DND-41 (cell line): ENCODE results near the gene WRAP73.

Source experiments
- ATAC-seq: fragments of 200-7000 bp; cut with Tn5 transposase; 3 replicates; pipeline ENCODE4 v1.9.1; 2021; ENCODE audit warnings: low read depth; ENCODE audit not compliant: insufficient read depth
- DNase-seq: peaks from one replicate; pipeline ENCODE4 v3.0.0-alpha.2; 2020
- H2AFZ ChIP-seq: 2 replicates; pipeline ENCODE4 v1.6.0; 2012; ENCODE audit warnings: low read depth, low read length
- H3K27ac ChIP-seq: 2 replicates; pipeline ENCODE4 v1.5.1; 2012; ENCODE audit warnings: low read length, inconsistent platforms
- H3K27me3 ChIP-seq: fragments of 200-600 bp; sonication (generic); 2 replicates; pipeline ENCODE4 v1.6.0; 2012; ENCODE audit warnings: low read length, mild to moderate bottlenecking, inconsistent platforms; ENCODE audit not compliant: insufficient read depth, poor library complexity
- H3K36me3 ChIP-seq: 2 replicates; pipeline ENCODE4 v1.5.1; 2012; ENCODE audit warnings: low read length, inconsistent platforms; ENCODE audit not compliant: insufficient read depth
- H3K4me1 ChIP-seq: 2 replicates; pipeline ENCODE4 v1.5.1; 2012; ENCODE audit warnings: mild to moderate bottlenecking, low read length; ENCODE audit not compliant: insufficient read depth
- H3K4me2 ChIP-seq: 2 replicates; pipeline ENCODE4 v1.6.0; 2012; ENCODE audit warnings: mild to moderate bottlenecking, moderate library complexity, low read length, inconsistent platforms; ENCODE audit not compliant: insufficient read depth
- H3K4me3 ChIP-seq, 2 experiments: fragments of 200-600 bp in 1 of 2; shearing (Covaris generic) in 1 of 2; 2 replicates each; pipeline ENCODE4 v1.5.1; 2012 to 2016; ENCODE audit warnings: inconsistent platforms in 2 of 2, low read length in 2 of 2, mild to moderate bottlenecking in 2 of 2, low read depth in 1 of 2, moderate library complexity in 1 of 2
- H3K79me2 ChIP-seq: 2 replicates; pipeline ENCODE4 v1.6.0; 2012; ENCODE audit warnings: low read length, inconsistent platforms; ENCODE audit not compliant: insufficient read depth
- H3K9ac ChIP-seq: 2 replicates; pipeline ENCODE4 v1.6.0; 2012; ENCODE audit warnings: low read depth, mild to moderate bottlenecking, inconsistent platforms, low read length, moderate library complexity
- H3K9me3 ChIP-seq: 2 replicates; pipeline ENCODE4 v1.5.1; 2012; ENCODE audit warnings: low read length, moderate library complexity, mild to moderate bottlenecking, inconsistent platforms; ENCODE audit not compliant: insufficient read depth, severe bottlenecking
- H4K20me1 ChIP-seq: 2 replicates; pipeline ENCODE4 v1.6.0; 2012; ENCODE audit warnings: low read length; ENCODE audit not compliant: insufficient read depth
- EZH2 ChIP-seq: IDR thresholded peaks from 3 replicates; pipeline ENCODE4 v1.6.1; 2012; ENCODE audit warnings: borderline replicate concordance, low read depth, mild to moderate bottlenecking, moderate library complexity, low read length, inconsistent platforms; ENCODE audit not compliant: severe bottlenecking
- TF ChIP-seq, protein P1 (sequence below): IDR thresholded peaks from 2 replicates; pipeline ENCODE4 v1.5.1; 2012; ENCODE audit warnings: borderline replicate concordance, low read length, moderate library complexity, mild to moderate bottlenecking; ENCODE audit not compliant: poor library complexity, severe bottlenecking; ENCODE audit errors: extremely low read depth

Gene WRAP73

DNA sequence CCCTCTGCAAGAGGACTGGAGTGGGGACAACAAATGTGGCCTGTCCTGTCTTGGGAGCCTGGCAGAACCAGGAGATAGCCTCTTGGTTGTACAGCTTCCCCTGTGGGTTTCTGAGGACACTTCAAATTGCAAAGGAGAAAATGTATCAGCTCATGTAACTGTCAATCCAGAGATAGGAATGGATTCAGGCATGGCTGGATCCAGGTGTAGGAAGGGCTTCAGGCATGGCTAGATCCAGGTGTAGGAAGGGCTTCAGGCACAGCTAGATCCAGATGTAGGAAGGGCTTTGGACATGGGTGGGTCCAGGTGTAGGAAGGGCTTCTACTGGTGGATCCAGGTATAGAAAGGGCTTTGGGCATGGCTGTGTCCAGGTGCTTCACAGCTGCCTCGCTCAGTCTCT, 33.3 kb upstream of the WRAP73 start:
- no peak overlapping the region for H3K27ac ChIP-seq
- no peak overlapping the region for H3K9ac ChIP-seq
- peaks cover 80% of the 10 kb centered on the region for H4K20me1 ChIP-seq
- no peak overlapping the region for H3K4me3 ChIP-seq
- no peak overlapping the region for H3K4me2 ChIP-seq
- H2AFZ ChIP-seq = no peak overlapping the region
- peaks cover 22% of the 10 kb centered on the region for H3K79me2 ChIP-seq
- ATAC-seq (no peak), DNase-seq (no peak)
- H3K4me1 ChIP-seq = no peaks in the 10 kb centered on the region
- H3K36me3 ChIP-seq = peaks cover 26% of the 10 kb centered on the region
- H3K27me3 ChIP-seq = no peaks in the 10 kb centered on the region
- no peak for TF ChIP-seq EZH2
- TF ChIP-seq, protein P1, sequence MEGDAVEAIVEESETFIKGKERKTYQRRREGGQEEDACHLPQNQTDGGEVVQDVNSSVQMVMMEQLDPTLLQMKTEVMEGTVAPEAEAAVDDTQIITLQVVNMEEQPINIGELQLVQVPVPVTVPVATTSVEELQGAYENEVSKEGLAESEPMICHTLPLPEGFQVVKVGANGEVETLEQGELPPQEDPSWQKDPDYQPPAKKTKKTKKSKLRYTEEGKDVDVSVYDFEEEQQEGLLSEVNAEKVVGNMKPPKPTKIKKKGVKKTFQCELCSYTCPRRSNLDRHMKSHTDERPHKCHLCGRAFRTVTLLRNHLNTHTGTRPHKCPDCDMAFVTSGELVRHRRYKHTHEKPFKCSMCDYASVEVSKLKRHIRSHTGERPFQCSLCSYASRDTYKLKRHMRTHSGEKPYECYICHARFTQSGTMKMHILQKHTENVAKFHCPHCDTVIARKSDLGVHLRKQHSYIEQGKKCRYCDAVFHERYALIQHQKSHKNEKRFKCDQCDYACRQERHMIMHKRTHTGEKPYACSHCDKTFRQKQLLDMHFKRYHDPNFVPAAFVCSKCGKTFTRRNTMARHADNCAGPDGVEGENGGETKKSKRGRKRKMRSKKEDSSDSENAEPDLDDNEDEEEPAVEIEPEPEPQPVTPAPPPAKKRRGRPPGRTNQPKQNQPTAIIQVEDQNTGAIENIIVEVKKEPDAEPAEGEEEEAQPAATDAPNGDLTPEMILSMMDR = no peak
- no peaks in the 10 kb centered on the region for H3K9me3 ChIP-seq

DNA sequence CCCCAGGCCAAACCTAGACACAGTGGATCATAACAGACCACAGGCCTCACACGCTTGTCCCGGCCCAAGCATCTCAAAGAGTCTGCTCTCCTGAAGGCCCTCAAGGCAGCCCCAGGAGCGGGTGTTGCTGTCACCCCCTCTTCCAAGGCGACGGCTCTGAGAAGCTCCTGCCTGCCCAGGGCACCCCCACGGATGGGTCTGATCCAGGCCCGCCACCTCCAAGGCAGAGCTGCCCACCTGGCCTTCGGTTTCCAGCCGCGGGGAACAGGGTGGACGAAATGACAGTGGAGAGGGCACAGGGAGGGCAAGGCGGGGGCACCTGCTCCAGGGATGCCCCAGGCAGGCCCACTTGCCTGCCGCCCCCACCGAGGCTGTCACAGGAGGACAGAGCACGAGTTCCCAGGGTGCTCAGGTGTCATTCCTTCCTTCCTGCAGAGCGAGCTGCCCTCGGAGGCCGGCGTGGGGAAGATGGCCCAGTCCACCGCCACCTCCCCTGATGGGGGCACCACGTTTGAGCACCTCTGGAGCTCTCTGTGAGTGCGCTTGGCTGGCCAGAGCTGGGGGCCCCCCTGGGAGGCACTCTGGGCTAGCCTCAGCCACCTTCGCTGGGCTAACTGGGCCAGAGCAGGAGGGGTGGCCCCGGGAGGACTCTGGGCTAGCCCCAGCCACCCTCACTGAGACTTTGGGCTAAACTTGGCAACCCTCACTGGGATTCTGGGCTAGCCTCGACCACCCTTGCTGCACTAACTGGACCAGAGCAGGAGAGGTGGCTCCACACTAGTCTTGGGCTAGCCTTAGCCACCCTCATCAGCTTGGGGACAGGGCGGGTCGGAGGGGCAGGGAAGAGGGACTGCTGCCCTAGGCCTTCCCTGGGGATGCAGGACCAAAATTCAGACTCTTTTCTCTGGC, 32.2 kb upstream of the WRAP73 start:
- no peak for TF ChIP-seq EZH2
- TF ChIP-seq, protein P1 = no peak
- ATAC-seq (no peak), DNase-seq (no peak)
- Histone ChIP-seq H3K27me3 (no peaks in the 10 kb centered on the region), H3K9ac (no peak overlapping the region), H3K79me2 (peaks cover 26% of the 10 kb centered on the region), H3K36me3 (peaks cover 25% of the 10 kb centered on the region), H3K4me2 (no peak overlapping the region), H3K27ac (no peak overlapping the region), H3K4me3 (no peak overlapping the region), H4K20me1 (peaks cover 77% of the 10 kb centered on the region), H3K9me3 (no peaks in the 10 kb centered on the region), H2AFZ (no peak overlapping the region), H3K4me1 (no peaks in the 10 kb centered on the region)

DNA sequence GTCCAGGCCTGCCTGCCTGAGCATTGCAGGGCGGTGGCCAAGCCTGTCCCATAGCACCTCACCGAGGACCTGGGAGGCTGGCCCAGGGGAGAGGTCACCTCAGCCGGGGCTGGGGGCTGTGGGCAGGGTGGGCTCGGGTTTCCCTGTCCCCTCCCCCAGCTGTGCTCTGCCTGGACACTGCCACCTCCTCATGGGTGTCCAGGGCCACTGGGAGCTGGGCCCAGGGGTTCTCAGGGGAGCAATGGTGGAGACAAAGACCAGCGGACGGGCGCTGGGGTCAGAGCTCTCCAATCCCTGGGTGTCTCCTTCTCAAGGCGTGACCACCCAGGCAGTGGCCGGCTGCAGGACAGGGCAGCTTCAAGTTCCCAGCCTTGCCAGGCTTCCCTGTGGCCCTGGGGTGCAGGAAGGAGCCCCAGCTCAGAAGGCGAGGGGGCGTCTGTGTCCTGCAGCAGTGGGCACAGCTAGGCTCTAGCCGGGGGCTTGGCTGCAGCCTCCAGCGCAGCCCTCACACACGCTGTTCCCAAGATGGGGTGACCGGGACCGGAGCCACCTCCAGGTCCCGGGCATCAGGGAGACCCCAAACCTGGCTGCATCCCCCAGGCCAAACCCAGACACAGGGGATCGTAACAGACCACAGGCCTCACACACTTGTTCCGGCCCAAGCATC, 31.5 kb upstream of the WRAP73 start:
- H4K20me1 ChIP-seq = peaks cover 79% of the 10 kb centered on the region
- no peaks in the 10 kb centered on the region for H3K27me3 ChIP-seq
- peaks cover 26% of the 10 kb centered on the region for H3K79me2 ChIP-seq
- H3K27ac ChIP-seq = no peak overlapping the region
- peaks cover 25% of the 10 kb centered on the region for H3K36me3 ChIP-seq
- H3K4me2 ChIP-seq = no peak overlapping the region
- DNase-seq = no peak
- no peak overlapping the region for H2AFZ ChIP-seq
- H3K4me3 ChIP-seq = no peak overlapping the region
- TF ChIP-seq, protein P1 = no peak
- TF ChIP-seq EZH2 = no peak
- H3K4me1 ChIP-seq = no peaks in the 10 kb centered on the region
- no peak for ATAC-seq
- H3K9ac ChIP-seq = no peak overlapping the region
- H3K9me3 ChIP-seq = no peaks in the 10 kb centered on the region
